NCI-H2029 treated with DMSO at 0.1 percent for 48 hours (cell line): Measurements from ENCODE around the gene PEX16.
"Not testable (repeated sequence)": the region's sequence is repeated elsewhere in the genome, so short reads cannot be mapped to it uniquely, and the experiment has no call there.

Experiments
- DNase-seq: peaks from one replicate; lab custom pipeline; 2025; lab: John Stamatoyannopoulos, UW

Gene PEX16

GRCh38 chr11:45918331-45918941 lies 759 bp upstream of the PEX16 start:
- DNase-seq, result peak; percentile 53

- no peak for DNase-seq
Measured at GRCh38 chr11:45917286-45917622, 423 bp downstream of the PEX16 start.

- DNase-seq, result no peak
Measured at GRCh38 chr11:45915446-45915845, 2.2 kb downstream of the PEX16 start.

GRCh38 chr11:45913942-45914635 lies 3.6 kb downstream of the PEX16 start:
- no peak for DNase-seq

- no peak for DNase-seq
Measured at GRCh38 chr11:45913514-45913913, 4.2 kb downstream of the PEX16 start.

- DNase-seq, result no peak
Measured at GRCh38 chr11:45910623-45911022, 7.1 kb downstream of the PEX16 start.

- no peak for DNase-seq
Measured at GRCh38 chr11:45909594-45910475, 7.8 kb downstream of the PEX16 start.

- no peak for DNase-seq
Measured at GRCh38 chr11:45907911-45908370, 9.7 kb downstream of the PEX16 start.

GRCh38 chr11:45906965-45907611 lies 10.6 kb downstream of the PEX16 start, which contains the start of gene FREY1:
TSS of gene FREY1 (minus strand) at chr11:45907271. CDS start at chr11:45907245, 26 bp downstream.
- no peak for DNase-seq

- no peak for DNase-seq
Measured at GRCh38 chr11:45906096-45906682, 11.5 kb downstream of the PEX16 start.

- not testable (repeated sequence) for DNase-seq
Measured at GRCh38 chr11:45905576-45905975, 12.1 kb downstream of the PEX16 start.

GRCh38 chr11:45905095-45905494 lies 12.6 kb downstream of the PEX16 start:
- DNase-seq, result no peak

- DNase-seq, result no peak
Measured at GRCh38 chr11:45904309-45904915, 13.3 kb downstream of the PEX16 start.

GRCh38 chr11:45902452-45903380 lies 15.0 kb downstream of the PEX16 start:
- DNase-seq, result no peak

GRCh38 chr11:45901626-45902025 lies 16.1 kb downstream of the PEX16 start:
- no peak for DNase-seq

- DNase-seq, result no peak
Measured at GRCh38 chr11:45900916-45901617, 16.6 kb downstream of the PEX16 start.

GRCh38 chr11:45900175-45900800 lies 17.4 kb downstream of the PEX16 start:
- DNase-seq, result not testable (repeated sequence)

- peak; percentile 63 for DNase-seq
Measured at GRCh38 chr11:45899448-45900174, 18.1 kb downstream of the PEX16 start.

GRCh38 chr11:45899086-45899447 lies 18.6 kb downstream of the PEX16 start:
- DNase-seq, result no peak
